A549 treated with Mapracorat at 1 μM for 4 hours (cell line): ENCODE data around the gene ACTL6B. TPM values are rescaled to one million over a fixed set of nuclear protein-coding genes. Genes with fewer than 3 reads are reported as not detected.

Experiments used
- total RNA-seq: library from RNA; stranded (reverse); fragments of 200-300 nt; extraction: Qiagen RNA extraction; gene quantifications from 5 replicates; pipeline ENCODE4 v1.2.3, GENCODE V29; 2022

Gene ACTL6B
- not detected in 5 replicates for total RNA-seq

GRCh38 chr7:100655908-100656674 lies at the start of gene ACTL6B:
Gene ACTL6B (minus strand): TSS chr7:100656448. CDS start chr7:100656354, 94 bp downstream.

DNA sequence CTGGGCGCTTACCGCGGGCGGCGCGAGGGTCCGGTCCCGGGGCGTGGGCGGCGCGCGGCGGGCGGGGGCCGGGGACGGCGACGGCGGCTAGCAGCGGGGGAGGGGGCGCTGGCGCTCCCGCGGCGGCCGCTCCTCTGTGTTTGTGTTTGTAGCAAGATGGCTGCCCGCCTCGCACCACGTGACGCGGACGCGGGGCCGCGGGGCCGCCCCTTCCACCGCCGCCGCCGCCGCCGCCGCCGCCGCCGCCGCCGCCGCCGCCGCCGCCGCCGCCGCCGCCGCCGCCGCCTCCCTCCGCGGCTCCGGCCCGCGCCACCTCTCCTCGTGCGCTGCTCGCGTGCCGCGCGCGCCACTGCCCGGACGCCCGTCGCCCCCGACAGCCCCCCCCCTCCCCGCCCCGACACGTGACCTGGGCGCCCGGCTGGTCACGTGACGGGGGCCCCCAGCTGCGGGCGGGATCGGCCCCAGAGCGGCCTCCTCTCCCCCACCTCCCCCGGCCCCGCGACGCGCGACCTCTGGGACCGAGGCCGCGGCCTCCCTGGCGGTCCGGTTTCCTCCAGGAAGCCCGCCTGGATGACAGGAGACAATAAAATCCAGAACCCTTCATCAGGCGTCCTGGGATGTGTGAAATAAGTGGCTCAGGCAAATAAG lies 38.0 kb upstream of the ACTL6B start, which contains the start of gene GIGYF1:
Gene GIGYF1 (minus strand): TSS at position 153 of the 648 bp plus-strand sequence. CDS start 6,012 bp downstream, outside the sequence.

GRCh38 chr7:100673302-100673941 lies 17.2 kb upstream of the ACTL6B start, which contains the start of gene GNB2:
Gene GNB2 (plus strand): TSS chr7:100673740. CDS start chr7:100676266, 2,526 bp downstream.

GRCh38 chr7:100641463-100641859 lies 14.8 kb downstream of the ACTL6B start, which contains the start of gene TFR2:
Gene TFR2 (minus strand): TSS chr7:100641552. CDS start chr7:100641509, 43 bp downstream.

DNA sequence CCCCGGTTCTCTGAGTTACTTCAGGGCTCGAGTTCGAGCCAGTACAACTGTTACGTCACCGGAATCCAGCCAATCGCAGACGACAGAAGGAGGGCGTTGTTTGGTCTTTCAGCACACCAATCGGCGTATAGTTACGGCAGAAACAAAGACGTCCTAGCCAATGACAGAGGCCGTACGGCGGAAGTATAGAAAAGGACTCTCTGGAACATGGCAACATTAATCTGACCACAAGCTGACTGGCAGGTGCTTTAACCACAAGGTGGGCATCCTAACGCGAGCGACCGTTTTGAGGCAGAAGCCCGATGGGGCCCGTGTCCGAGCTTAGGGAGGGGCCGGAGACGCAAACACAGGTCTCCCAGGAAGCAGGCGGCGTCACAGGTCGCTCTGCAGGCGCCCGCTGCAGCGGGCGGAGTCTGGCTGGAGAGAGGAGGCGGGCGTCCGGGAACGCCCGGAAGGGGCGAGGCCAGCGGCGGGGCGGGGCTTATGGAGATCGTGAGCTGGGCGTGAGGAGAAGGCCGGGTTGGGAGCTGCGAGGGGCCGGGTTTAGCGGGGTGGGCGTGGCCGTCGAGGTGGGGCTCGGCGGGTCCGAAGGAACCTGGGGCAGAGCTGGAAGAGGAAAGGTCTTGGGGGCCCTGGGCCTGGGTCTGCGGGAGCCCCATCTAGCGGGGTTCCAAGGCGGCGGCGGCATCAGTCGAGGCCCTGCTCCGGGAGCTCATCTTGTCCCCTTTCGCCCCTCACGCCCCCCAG lies 44.1 kb downstream of the ACTL6B start, which contains the start of gene MOSPD3:
Gene MOSPD3 (plus strand): TSS at position 558 of the 747 bp plus-strand sequence. CDS start 252 bp downstream, outside the sequence.

Other genes starting within 250 kb of the ACTL6B start
- gene ZCWPW1, start 227.7 kb downstream of the ACTL6B start, total RNA-seq = 0.85 to 1.9 TPM (median 1.3 TPM) in 5 replicates
- gene MEPCE, start 226.6 kb downstream of the ACTL6B start, total RNA-seq = 38.4 to 47.7 TPM (median 42.2 TPM) in 5 replicates
- gene PPP1R35, start 220.0 kb downstream of the ACTL6B start, total RNA-seq = 31.6 to 58.1 TPM (median 51.3 TPM) in 5 replicates
- gene SPACDR, start 192.2 kb downstream of the ACTL6B start, total RNA-seq = 0.48 to 0.94 TPM (median 0.89 TPM) in 5 replicates
- gene TSC22D4, start 177.2 kb downstream of the ACTL6B start, total RNA-seq = 43.7 to 57.5 TPM (median 54.5 TPM) in 5 replicates
- 2.7 to 6.3 TPM (median 4.1 TPM) in 5 replicates for gene NYAP1, start 172.5 kb downstream of the ACTL6B start, total RNA-seq
- gene AGFG2, start 117.2 kb downstream of the ACTL6B start, total RNA-seq = 26.8 to 45.2 TPM (median 37.4 TPM) in 5 replicates
- 0.34 to 0.60 TPM (median 0.53 TPM) in 4 of 5 replicates, not detected in the other for gene SAP25, start 82.5 kb downstream of the ACTL6B start, total RNA-seq
- gene LRCH4, start 70.3 kb downstream of the ACTL6B start, total RNA-seq = 12.3 to 18.3 TPM (median 16.0 TPM) in 5 replicates
- 0.12 to 0.56 TPM (median 0.28 TPM) in 4 of 5 replicates, not detected in the other for gene FBXO24, start 70.1 kb downstream of the ACTL6B start, total RNA-seq
- gene PCOLCE, start 54.1 kb downstream of the ACTL6B start, total RNA-seq = 7.7 to 12.2 TPM (median 8.8 TPM) in 5 replicates
- 16.7 to 21.3 TPM (median 19.8 TPM) in 5 replicates for gene MOSPD3, start 43.9 kb downstream of the ACTL6B start, total RNA-seq
- gene TFR2, start 14.9 kb downstream of the ACTL6B start, total RNA-seq = 1.7 to 3.0 TPM (median 2.7 TPM) in 5 replicates
- gene GNB2, start 17.3 kb upstream of the ACTL6B start, total RNA-seq = 164 to 260 TPM (median 253 TPM) in 5 replicates
- 11.8 to 23.5 TPM (median 18.2 TPM) in 5 replicates for gene GIGYF1, start 37.8 kb upstream of the ACTL6B start, total RNA-seq
- gene POP7, start 49.7 kb upstream of the ACTL6B start, total RNA-seq = 69.2 to 97.1 TPM (median 91.2 TPM) in 5 replicates
- gene EPO, start 64.0 kb upstream of the ACTL6B start, total RNA-seq = 0.10 to 0.12 TPM in 2 of 5 replicates, not detected in the others
- not detected in 5 replicates for gene ZAN, start 77.1 kb upstream of the ACTL6B start, total RNA-seq
- 33.1 to 44.5 TPM (median 43.5 TPM) in 5 replicates for gene EPHB4, start 171.1 kb upstream of the ACTL6B start, total RNA-seq
- gene SLC12A9, start 196.3 kb upstream of the ACTL6B start, total RNA-seq = 9.2 to 17.7 TPM (median 14.8 TPM) in 5 replicates
- 41.1 to 59.3 TPM (median 54.1 TPM) in 5 replicates for gene TRIP6, start 210.9 kb upstream of the ACTL6B start, total RNA-seq
- gene SRRT, start 218.7 kb upstream of the ACTL6B start, total RNA-seq = 117 to 143 TPM (median 142 TPM) in 5 replicates
- gene UFSP1, start 233.3 kb upstream of the ACTL6B start, total RNA-seq = 3.3 to 7.2 TPM (median 6.4 TPM) in 5 replicates
- 2.1 to 3.9 TPM (median 2.6 TPM) in 5 replicates for gene ACHE, start 239.4 kb upstream of the ACTL6B start, total RNA-seq